Mammary epithelial cell (primary cell): ENCODE results near the gene C4B.

ENCODE experiments used
- CTCF ChIP-seq, 2 donors: IDR thresholded peaks in 1 of 2; conservative IDR thresholded peaks in 1 of 2; 2 replicates each; pipeline ENCODE4 v1.5.1; 2011 to 2012; ENCODE audit warnings: inconsistent platforms in 2 of 2, low read length in 2 of 2, mild to moderate bottlenecking in 2 of 2, control low read depth in 1 of 2, low read depth in 1 of 2; ENCODE audit not compliant: insufficient read depth in 1 of 2; ENCODE audit errors: extremely low read depth in 1 of 2
- EZH2 ChIP-seq: IDR thresholded peaks from 2 replicates; pipeline ENCODE4 v1.6.1; 2012; ENCODE audit warnings: low read length, inconsistent platforms, borderline replicate concordance

DNA sequence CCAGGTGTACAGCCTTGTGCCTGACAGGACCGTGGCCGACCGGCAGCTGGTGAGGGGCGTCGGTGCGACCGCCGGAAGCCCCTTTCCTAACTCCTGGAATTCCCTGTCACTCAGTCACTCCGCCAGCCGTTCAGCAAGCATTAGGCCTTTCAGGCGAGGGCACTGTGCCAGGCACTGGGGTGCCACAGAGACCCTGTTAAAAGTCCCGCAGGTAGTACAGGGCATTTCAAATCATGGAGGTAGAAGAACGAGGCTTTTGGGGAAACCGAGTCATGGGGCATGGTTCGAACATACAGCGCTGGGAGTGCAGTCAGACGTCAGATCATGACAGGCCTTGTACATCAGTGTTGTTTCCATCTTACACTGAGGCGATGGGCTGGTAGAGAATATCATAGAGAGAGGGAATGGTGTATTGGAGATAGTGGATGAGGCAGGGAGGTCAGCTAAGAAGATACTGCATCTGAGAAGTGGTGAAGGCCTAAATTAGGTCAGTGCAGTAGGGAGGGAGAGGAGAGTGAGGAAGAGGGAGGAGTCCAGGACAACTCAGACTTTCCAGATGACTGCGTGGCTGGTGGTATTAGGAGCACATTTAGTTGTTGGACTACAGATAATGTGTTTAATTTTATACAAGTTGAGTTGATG is 41.8 kb upstream of the C4B start:
- TF ChIP-seq CTCF (conservative IDR thresholded peaks at IDR 0.05 in 1 of 2, IDR thresholded peaks at IDR 0.05 in 1 of 2; ENCODE audit: extremely low read depth in 1 of 2, insufficient read depth in 1 of 2, low read depth in 1 of 2, low read length in 2 of 2) = no peak
- no peak for TF ChIP-seq EZH2
